LHCN-M2 (cell line): ENCODE measurements around the gene SENP7. TPM values are rescaled to one million over a fixed set of nuclear protein-coding genes. Genes with fewer than 3 reads are reported as not detected.
"Not testable (repeated sequence)": the region's sequence is repeated elsewhere in the genome, so short reads cannot be mapped to it uniquely, and the experiment has no call there.

Source experiments
- DNase-seq: peaks from one replicate; pipeline ENCODE4 v3.0.0-alpha.2; 2012; ENCODE audit warnings: low read depth
- total RNA-seq: library from RNA; depleted of rRNA; stranded (reverse); fragments of >200 nt; gene quantifications from 2 replicates; pipeline ENCODE4 v1.2.3, GENCODE V29; 2014

The SENP7 gene
- total RNA-seq, 1 experiment from 2014 or later: 9.2 TPM

DNA sequence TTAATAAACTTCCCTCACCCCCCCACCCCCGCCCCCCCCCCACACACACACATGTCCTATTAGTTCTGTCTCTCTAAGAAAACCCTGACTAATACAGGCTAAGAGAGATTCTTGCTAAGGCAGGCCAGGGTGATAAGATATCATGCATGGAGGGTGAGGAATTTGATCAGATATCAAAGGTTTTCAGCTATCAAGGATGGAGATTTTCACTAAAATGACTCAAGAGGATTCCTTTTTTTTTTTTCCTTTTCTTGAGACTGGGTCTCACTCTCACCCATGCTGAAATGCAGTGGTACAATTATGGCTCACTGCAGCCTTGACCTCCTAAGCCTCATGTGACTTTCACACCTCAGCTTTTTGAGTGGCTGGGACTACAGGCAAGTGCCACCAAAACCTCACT, 14.9 kb upstream of the SENP7 start:
- DNase-seq: no peak

DNA sequence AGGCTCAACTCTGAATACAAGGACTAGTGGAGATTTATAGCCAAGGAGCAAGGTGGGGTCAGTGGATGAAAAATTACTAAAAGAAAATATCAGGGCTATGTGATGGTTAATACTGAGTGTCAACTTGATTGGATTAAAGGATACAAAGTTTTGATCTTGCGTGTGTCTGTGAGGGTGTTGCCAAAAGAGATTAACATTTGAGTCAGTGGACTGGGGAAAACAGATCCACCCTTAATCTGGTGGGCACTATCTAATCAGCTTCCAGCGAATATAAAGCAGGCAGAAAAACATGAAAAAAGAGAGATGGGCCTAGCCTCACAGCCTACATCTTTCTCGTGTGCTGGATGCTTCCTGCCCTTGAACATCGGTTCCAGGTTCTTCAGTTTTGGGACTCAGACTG, 14.4 kb upstream of the SENP7 start:
- no peak for DNase-seq

DNA sequence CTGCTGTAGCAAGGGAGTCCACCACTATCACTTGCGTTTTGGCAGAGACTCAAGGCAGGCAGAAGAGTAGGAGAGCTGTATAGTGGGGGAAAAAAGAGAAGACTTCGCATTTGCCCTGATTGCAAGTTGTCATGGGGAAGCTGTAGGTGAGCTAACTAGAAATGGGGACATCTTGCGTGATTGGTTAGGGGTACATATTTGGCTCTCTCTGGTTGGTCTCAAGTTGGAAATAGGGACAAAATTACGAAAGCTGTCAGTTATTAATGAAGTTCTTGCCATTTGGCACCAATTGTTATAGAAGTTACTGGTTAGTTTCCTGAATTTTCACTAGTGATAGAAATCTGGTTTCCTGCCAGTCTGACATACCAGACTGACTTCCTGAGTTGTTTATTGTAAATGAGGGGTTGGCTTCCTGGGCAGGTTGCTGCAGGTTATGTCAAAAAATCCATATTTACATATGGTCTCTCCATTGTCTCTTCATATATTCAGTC, 8.2 kb upstream of the SENP7 start:
- DNase-seq: no peak

DNA sequence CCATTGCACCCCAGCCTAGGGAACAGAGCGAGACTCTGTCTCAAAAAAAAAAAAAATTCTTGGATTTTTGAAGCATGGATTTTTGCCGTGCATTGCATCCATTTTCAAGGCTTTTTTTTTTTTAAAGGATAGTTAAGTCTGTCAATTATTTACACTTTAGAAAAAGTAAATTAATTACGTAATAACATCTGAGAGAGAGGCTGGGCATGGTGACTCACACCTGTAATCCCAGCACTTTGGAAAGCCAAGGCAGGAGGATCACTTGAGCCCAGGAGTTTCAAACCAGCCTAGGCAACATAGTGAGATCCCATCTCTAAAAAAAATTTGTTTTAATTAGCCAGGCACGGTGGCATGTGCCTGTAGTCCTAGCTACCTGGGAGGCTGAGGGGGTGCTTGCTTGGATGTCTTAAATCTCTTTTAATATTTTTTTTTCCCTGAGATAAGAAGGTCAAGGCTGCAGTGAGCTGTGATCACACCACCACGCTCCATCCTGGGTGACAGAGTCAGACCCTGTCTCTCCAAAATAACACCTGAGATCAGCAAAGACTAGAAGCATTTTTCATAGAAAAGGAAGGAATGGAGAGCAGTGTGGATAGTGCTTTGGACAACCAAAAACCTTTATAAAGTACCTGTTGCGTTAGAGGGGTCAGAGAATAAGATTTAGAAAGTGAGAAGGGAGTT, 6.8 kb upstream of the SENP7 start:
- DNase-seq: no peak

DNA sequence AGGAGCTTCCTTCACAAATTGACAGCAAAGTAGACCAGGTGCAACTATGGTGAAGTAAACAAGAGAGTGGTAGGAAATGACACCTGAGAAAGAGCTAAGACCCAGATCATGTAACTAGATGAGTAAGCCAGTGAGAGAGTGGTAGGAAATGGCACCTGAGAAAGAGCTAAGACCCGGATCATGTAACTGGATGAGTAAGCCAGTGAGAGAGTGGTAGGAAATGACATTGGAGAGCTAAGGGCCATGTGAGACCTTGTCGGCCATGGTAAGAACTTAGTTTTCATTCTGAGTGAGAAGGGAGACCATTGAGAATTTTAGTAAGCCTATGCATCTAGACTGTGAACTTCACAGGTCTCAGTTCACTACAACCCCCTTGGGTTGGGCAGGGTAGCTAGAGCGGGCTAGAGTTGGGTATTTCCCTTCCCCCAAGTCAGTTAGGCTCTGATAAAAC, 5.4 kb upstream of the SENP7 start:
- peak; percentile 27 for DNase-seq

DNA sequence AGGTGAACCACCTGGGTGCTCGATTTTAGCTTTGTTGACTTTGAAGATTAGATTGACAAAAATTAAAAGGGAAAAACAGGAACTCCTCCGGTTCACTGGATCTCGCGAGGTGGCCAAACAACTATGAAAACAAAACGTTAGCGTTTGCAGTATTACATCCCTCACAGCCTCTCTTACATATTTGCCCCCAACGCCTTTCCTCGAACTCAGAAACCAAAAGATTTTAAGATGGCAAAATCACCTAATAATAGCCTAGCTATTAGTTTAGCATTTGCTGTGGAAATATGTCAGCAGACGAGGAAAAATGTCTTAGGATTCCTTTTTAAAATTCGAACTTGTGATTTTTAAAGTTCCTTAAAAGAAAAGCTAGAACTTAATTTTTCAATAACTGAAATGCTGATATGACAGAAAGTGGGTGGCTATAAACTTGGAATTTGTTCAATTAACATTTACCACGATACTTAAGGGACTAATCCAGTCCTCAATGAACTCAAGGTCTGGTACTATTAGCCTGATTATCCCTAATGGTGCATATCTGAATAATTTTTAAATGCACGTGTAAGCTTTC, 491 bp upstream of the SENP7 start:
- DNase-seq: no peak

DNA sequence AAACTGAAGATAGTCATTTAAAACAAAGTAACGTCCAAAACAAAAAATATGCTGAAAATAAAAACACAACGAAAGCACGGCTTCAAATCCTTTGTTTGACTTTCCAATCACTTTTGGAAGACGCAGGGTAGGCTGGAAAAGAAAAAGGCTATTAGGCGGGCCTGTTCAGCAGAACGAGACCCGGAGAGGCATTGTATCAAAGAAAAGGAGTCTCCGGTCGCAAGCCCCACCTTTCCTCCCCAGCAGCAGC, 691 bp downstream of the SENP7 start:
- DNase-seq: no peak

DNA sequence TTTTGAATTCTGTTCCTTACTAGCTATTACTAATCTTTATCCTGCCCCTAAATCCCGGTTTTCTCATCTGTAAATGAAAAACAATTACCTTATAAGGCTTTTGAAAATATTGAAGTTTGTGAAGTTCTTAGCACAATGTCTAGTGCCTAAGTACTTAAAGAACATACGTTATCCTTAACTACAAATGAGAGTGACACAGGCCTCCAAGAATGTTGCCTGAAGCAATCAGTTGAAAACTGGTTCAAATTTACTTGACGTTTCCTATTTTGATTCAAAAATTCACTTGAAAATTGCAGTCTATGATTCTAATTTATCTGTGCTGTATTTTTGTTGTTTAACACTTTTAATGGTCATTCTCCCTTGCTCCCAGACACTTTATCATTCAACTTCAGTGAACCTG, 3.2 kb downstream of the SENP7 start:
- no peak for DNase-seq

DNA sequence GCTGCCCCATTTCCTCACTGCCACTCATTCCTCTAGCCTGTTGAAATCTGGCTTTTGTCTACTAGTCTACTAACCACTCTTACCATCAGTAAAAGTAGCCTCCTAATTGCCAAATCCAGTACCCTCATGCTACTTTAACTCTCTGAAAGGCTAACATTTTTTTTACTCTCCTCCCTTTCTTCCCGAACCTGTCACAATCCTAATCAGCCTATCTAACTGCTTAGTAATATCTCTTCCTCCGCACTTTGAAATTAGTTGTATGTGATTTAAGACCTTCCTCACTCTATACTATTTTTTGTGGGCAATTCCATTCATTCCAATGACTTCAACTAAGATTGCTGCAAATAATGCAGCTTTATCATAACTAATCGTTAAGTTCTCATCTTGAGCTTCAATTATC, 3.7 kb downstream of the SENP7 start:
- no peak for DNase-seq

DNA sequence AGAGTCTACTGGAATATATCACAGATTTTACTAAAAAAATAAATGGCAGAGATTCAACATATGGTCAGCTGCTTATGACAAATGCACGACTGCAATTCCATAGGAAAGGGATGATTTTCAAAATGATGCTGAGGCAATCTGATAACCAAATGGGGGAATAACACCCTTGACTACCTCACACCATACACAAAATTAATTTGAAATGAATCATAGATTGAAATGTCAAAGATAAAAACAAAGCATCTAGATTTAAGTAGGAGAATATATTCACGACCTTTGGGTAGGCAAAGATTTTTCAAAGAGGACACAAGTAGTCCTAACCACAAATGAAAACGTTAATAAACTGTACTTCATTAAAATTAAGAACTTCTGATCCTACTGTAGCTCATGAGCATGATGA, 11.2 kb downstream of the SENP7 start:
- DNase-seq: no peak

DNA sequence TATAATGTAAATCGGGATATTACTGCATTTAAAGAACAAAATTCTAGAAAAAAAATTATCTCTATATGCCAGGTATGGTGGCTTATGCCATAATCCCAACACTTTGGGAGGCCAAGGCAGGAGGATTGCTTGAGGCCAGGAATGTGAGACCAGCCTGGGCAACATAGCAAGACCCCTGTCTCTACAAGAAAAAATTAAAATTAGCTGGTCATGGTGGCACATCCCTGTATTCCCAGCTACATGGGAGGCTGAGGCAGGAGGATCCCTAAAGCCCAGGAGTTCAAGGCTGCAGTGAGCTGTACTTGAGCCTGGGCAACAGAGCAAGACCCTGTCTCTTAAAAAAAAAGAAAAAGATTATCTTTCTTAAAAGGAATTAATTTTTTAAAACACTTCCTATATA, 12.8 kb downstream of the SENP7 start:
- DNase-seq: no peak

DNA sequence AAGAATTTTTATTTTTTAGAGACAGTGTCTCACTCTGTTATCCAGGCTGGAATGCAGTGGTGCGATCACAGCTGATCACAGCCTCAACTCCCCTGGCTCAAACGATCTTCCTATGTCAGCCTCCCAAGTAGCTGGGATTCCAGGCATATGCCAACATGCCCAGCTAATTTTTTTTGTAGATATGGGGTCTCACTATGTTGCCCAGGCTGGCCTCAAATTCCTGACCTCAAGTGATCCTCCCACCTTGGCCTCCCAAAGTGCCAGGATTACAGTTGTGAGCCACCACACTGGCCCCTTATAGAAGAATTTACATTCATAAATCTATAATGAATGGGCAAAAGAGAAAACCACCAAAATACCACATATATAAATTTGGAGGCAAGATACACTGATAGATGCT, 15.2 kb downstream of the SENP7 start:
- no peak for DNase-seq

DNA sequence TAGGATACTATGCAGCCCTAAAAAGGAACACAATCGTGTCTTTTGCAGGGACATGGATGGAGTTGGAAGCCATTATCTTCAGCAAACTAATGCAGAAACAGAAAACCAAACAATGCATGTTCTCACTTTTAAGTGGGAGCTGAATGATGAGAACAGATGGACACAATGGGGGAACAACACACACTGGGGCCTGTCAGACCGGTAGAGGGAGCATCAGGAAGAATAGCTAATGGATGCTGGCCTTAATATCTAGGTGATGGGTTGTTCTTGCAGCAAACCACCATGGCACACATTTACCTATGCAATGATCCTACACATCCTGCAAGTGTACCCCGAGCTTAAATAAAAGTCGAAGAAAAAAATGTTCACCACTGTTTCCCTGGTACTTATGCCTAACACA, 17.5 kb downstream of the SENP7 start:
- DNase-seq: peak; percentile 9

DNA sequence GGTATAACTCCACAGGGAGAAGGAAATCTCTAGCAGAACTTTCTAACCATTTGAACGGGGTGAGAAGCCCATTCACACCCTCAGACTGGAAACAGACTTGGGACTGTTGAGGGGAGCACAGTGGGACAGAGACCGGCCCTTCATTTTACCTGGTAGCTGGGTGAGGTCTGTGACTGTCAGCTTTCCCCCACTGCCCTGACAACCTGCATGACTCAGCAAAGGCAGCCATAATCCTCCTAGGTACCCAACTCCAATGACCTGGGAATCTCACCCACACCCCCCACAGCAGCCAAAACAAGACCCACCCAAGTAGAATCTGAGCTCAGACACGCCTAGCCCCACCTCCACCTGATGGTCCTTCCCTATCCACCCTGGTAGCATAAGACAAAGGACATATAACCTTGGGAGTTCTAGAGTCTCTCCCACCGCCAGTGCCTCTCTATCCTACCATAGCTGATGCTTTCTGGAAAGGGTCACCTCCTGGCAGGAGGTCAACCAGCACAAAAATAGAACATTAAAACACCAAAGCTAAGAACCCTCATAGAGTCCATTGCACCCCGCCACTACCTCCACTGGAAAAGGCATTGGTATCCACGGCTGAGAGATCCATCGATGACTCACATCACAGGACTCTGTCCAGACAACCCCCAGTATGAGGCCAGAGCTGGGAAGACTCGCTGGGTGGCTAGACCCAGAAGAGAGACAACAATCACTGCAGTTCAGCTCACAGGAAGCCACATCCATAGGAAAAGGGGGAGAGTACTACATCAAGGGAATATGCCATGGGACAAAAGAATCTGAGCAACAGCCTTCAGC, 28.0 kb downstream of the SENP7 start:
- DNase-seq: peak; percentile 17

DNA sequence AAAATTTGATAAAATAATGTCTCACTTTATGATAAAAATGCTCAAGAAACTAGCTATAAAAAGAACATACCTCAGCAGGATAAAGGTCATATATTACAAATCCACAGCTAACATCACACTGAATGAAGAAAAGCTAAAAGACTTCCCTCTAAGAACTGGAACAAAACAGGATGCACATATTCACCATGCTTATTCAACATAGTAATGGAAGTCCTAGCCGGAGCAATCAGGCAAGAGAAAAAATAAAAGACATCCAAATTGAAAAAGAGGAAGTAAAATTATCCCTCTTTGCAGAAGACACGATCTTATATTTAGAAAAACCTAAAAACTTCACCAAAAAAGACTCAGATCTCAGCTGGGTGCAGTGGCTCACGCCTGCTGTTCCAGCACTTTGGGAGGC, 34.0 kb downstream of the SENP7 start:
- no peak for DNase-seq

DNA sequence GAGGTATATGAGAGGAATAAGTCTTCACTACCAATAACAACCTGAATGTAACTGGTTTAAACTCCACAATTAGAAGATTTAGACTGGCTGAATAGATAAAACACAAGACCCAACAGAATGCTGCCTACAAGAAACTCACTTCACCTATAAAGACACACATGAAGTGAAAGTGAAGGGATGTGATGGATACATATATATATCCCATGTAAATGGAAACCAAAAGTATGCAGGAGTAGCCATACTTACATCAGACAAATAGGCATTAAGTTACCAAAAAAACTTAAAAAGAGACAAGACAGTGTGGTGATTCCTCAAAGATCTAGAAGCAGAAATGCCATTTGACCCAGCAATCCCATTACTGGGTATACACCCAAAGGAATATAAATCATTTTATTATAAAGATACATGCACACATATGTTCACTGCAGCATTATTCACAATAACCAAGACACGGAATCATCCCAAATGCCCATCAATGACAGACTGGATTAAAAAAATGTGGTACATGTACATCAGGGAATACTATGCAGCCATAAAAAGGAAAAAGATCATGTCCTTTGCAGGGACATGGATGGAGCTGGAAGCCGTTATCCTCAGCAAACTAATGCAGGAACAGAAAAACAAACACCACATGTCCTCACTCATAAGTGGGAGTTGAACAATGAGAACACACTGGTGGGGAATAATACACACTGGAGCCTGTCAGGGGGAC, 38.0 kb downstream of the SENP7 start:
- not testable (repeated sequence) for DNase-seq

DNA sequence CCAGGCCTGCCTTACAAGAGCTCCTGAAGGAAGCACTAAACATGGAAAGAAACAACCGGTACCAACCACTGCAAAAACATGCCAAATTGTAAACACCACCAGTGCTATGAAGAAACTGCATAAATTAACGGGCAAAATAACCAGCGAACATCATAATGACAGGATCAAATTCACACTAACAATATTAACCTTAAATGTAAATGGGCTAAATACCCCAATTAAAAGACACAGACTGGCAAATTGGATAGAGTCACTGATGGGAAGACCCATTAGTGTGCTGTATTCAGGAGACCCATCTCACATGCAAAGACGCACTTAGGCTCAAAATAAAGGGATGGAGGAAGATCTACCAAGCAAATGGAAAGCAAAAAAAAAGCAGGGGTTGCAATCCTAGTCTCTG, 44.3 kb downstream of the SENP7 start:
- DNase-seq: not testable (repeated sequence)

DNA sequence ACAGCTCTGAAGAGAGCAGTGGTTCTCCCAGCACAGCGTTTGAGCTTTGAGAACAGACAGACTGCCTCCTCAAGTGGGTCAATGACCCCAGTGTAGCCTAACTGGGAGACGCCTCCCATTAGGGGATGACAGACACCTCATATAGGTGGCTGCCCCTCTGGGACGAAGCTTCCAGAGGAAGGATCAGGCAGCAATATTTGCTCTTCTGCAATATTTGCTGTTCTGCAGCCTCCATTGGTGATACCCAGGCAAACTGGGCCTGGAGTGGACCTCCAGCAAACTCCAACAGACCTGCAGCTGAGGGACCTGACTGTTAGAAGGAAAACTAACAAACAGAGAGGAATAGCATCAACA, 45.7 kb downstream of the SENP7 start:
- DNase-seq: not testable (repeated sequence)

DNA sequence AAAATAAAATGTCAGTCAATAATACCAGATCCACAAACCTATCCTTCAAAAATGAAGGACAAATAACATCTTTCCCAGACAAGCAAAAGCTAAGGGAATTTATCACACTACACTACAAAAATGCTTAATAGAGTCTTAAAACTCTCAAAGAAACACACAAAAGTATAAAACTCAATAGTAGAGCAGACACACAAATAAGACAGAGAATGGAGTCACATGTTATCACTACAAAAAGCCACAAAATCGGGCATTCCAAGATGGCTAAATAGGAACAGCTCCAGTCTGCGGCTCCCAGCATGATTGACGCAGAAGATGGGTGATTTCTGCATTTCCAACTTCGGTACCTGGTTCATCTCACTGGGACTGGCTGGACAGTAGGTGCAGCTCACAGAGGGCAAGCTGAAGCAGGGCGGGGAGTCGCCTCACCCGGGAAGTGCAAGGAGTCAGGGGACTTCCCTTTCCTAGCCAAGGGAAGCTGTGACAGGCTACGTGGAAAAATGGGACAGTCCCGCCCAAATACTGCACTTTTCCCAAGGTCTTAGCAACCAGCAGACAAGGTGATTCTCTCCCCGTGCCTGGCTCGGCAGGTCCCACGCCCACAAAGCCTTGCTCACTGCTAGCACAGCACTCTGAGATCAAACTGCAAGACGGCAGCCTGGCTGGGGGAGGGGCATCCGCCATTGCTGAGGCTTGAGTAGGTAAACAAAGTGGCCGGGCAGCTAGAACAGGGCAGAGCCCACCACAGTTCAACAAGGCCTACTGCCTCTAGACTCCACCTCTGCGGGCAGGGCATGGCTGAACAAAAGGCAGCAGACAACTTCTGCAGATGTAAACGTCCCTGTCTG, 46.3 kb downstream of the SENP7 start:
- no peak for DNase-seq

DNA sequence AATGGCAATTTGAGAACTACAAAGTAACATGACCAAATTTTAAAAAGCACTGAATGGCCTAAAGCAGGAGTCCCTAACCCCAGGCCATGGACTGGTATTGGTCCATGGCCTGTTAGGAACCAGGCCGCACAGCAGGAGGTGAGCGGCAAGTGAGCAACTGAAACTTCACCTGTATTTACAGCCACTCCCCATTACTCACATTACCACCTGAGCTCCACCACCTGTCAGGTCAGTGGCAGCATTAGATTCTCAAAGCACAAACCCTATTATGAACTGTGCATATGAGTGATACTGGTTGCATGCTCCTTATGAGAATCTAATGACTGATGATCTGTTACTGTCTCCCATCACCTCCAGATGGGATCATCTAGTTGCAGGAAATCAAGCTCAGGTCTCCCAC, 48.8 kb downstream of the SENP7 start:
- no peak for DNase-seq

DNA sequence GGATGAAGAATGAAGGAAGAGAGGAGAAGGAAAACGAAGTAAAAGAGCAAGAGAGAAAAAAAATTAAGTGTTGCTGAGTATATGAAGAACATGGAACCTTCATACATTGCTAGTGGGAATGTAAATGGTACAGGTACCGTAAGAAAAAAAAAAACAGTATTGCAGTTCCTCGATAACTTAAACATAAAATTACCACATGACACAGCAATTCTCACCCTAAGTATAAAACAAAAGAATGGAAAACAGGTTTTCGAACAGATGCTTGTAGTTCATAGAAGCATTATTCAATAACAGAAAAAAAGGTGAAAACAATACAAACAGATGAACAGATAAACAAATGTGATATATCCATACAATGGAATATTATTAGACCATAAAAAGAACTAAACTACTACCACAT, 51.6 kb downstream of the SENP7 start:
- no peak for DNase-seq

DNA sequence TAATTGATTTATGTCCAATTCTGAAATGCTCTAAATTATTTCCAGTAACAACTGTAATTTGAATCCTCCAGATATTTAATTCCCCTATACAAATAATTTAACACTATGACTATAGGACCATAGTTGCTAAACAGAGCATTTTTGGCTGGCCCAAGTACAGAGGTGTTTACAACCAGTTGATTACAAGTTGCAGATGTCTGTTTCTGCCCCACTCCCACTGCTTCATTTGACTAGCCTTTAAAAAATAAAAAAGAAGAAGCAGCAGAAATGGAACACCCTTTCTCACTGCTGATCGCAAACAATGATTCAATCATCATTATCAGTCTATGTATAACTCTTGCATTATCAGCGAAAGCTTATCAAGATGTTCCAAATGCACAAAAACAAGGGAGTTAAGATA, 54.6 kb downstream of the SENP7 start:
- no peak for DNase-seq
